Gastroesophageal sphincter (tissue), 3 donors: ENCODE measurements around the gene UBE2L6.

Experiments used
- CTCF ChIP-seq, 4 experiments: fragments of 200-600 bp in 2 of 4; fragments of 450-650 bp in 2 of 4; sonication (generic) in 1 of 4; IDR thresholded peaks; one replicate each; pipeline ENCODE4 v1.5.1; 2017 to 2019; ENCODE audit warnings: antibody characterized with exemption in 4 of 4, mild to moderate bottlenecking in 2 of 4, moderate library complexity in 2 of 4
- EP300 ChIP-seq: sonication (generic); formaldehyde crosslinking; IDR thresholded peaks from one replicate; pipeline ENCODE4 v1.6.1; 2017; ENCODE audit warnings: antibody characterized with exemption, mild to moderate bottlenecking
- POLR2A ChIP-seq, 2 donors: fragments of 450-650 bp; IDR thresholded peaks; one replicate each; pipeline ENCODE4 v1.6.1; 2017; ENCODE audit warnings: antibody characterized with exemption in 2 of 2, mild to moderate bottlenecking in 2 of 2, moderate library complexity in 1 of 2
- POLR2AphosphoS5 ChIP-seq: sonication (generic); formaldehyde crosslinking; IDR thresholded peaks from one replicate; pipeline ENCODE4 v1.6.1; 2017; ENCODE audit warnings: antibody characterized with exemption

DNA sequence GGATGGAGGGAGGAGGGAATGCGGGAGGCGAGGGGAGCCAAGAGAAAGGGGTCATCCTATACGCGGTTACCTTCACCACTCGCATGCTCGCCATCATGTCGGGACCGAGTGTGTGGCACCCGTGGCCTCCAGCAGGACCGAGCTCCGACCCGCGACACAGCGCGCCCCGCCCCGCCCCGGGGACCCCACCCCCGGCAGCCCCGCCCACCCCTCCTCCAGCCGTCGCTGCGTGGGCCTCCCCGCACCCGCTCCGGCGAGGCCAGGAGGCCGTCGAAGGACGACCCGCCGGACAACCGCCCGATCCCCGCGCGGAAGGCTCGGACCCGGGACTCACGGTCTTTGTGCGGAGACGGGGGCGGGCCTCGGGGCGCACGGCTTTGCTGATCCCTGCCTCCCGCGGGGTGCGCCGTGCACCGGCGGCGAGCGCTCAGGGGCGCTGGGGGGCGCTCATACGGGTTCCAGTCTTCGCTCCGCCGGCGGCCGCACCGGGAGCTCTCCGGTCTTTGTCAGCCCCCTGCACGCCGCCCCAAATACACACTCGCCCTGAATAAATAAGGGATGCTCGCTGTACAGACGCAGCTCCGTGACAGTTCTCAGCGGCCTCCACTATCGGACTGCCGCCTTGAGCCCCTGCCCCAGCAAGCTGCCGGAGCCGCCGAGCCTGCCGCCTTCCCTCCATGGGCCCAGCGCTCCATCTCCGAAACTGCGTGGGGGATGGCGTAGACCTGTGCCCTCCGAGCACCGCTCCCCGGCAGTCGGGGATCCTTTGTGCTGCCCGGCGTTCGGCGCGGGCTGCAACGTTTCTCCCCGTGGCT, at the start of gene UBE2L6:
- TF ChIP-seq CTCF (IDR thresholded peaks at IDR 0.05) (peak in 1 of 4 experiments; percentile 89), POLR2AphosphoS5 (peak; percentile 41), EP300 (no peak), POLR2A (IDR thresholded peaks at IDR 0.05) (no peak)
